ENCODE measurements around the gene GORASP1.

GRCh38 chr3:39147711-39148434, 40.4 kb upstream of the GORASP1 start:
- TF ChIP-seq ZNF331 (CRISPR knock-in tag; IDR thresholded peaks at IDR 0.05): no peak
- no peak for TF ChIP-seq ZNF207 (IDR thresholded peaks at IDR 0.05; ENCODE audit: borderline replicate concordance)
- no peak for TF ChIP-seq FIP1L1 (IDR thresholded peaks at IDR 0.05; ENCODE audit: borderline replicate concordance, insufficient read depth, low read depth, low read length)
- TF ChIP-seq YY1 (IDR thresholded peaks at IDR 0.05; ENCODE audit: insufficient read depth, insufficient replicate concordance, low read depth, low read length): no peak
- no peak for TF ChIP-seq SAP130 (CRISPR knock-in tag; IDR thresholded peaks at IDR 0.05; ENCODE audit: low read depth)
- TF ChIP-seq, protein P1, sequence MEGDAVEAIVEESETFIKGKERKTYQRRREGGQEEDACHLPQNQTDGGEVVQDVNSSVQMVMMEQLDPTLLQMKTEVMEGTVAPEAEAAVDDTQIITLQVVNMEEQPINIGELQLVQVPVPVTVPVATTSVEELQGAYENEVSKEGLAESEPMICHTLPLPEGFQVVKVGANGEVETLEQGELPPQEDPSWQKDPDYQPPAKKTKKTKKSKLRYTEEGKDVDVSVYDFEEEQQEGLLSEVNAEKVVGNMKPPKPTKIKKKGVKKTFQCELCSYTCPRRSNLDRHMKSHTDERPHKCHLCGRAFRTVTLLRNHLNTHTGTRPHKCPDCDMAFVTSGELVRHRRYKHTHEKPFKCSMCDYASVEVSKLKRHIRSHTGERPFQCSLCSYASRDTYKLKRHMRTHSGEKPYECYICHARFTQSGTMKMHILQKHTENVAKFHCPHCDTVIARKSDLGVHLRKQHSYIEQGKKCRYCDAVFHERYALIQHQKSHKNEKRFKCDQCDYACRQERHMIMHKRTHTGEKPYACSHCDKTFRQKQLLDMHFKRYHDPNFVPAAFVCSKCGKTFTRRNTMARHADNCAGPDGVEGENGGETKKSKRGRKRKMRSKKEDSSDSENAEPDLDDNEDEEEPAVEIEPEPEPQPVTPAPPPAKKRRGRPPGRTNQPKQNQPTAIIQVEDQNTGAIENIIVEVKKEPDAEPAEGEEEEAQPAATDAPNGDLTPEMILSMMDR (CRISPR knock-in tag; IDR thresholded peaks at IDR 0.05): no peak
- TF ChIP-seq RFX3 (CRISPR knock-in tag; IDR thresholded peaks at IDR 0.05): no peak
